ENCODE results near the gene ADGRA3.
"Not testable (repeated sequence)": the region's sequence is repeated elsewhere in the genome, so short reads cannot be mapped to it uniquely, and the experiment has no call there.

DNA sequence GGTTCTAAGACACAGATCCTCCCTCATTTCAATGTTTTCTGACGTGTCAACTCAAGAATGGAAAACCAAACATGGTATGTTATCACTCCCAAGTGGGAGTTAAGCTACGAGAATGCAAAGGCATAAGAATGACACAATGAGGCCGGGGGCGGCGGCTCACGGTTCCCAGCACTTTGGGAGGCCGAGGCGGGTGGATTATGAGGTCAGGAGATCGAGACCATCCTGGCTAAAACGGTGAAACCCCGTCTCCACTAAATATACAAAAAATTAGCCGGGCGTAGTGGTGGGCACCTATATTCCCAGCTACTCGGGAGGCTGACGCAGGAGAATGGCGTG, 40.6 kb downstream of the ADGRA3 start:
- TF ChIP-seq POLR2A (IDR thresholded peaks at IDR 0.05) = not testable (repeated sequence)
- TF ChIP-seq, protein P1, sequence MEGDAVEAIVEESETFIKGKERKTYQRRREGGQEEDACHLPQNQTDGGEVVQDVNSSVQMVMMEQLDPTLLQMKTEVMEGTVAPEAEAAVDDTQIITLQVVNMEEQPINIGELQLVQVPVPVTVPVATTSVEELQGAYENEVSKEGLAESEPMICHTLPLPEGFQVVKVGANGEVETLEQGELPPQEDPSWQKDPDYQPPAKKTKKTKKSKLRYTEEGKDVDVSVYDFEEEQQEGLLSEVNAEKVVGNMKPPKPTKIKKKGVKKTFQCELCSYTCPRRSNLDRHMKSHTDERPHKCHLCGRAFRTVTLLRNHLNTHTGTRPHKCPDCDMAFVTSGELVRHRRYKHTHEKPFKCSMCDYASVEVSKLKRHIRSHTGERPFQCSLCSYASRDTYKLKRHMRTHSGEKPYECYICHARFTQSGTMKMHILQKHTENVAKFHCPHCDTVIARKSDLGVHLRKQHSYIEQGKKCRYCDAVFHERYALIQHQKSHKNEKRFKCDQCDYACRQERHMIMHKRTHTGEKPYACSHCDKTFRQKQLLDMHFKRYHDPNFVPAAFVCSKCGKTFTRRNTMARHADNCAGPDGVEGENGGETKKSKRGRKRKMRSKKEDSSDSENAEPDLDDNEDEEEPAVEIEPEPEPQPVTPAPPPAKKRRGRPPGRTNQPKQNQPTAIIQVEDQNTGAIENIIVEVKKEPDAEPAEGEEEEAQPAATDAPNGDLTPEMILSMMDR (IDR thresholded peaks at IDR 0.05 in 4 of 5, conservative IDR thresholded peaks at IDR 0.05 in 1 of 5) = not testable (repeated sequence)
